Lung (tissue), 12 donors: Measurements from ENCODE around the gene SOCS7. TPM values are rescaled to one million over a fixed set of nuclear protein-coding genes. Genes with fewer than 3 reads are reported as not detected.
A peak's percentile ranks its signal among the peaks of the same experiment; 100 is the strongest.

Experiments used
- ATAC-seq: fragments of 200-7000 bp; cut with Tn5 transposase; one replicate; pipeline ENCODE4 v1.9.1; 2020; ENCODE audit warnings: moderate number of reproducible peaks; ENCODE audit not compliant: insufficient read depth, low FRiP score
- DNase-seq, 3 donors: peaks; one replicate each; pipeline ENCODE4 v3.0.0-alpha.2; 2013 to 2017
- H3K27ac ChIP-seq, 2 donors: one replicate each; pipeline ENCODE4 v1.5.1; 2013; ENCODE audit warnings: mild to moderate bottlenecking in 2 of 2, moderate library complexity in 2 of 2, control low read depth in 1 of 2, inconsistent platforms in 1 of 2, low read depth in 1 of 2, low read length in 1 of 2
- H3K27me3 ChIP-seq, 3 donors: one replicate each; pipeline ENCODE4 v1.5.1; 2013; ENCODE audit warnings: low read length in 2 of 3; ENCODE audit not compliant: control insufficient read depth in 3 of 3, insufficient read depth in 3 of 3
- H3K36me3 ChIP-seq, 4 donors: one replicate each; pipeline ENCODE4 v1.5.1; 2013; ENCODE audit warnings: low read length in 4 of 4, mild to moderate bottlenecking in 1 of 4, moderate library complexity in 1 of 4; ENCODE audit not compliant: control insufficient read depth in 4 of 4, insufficient read depth in 4 of 4
- H3K4me1 ChIP-seq, 5 donors: one replicate each; pipeline ENCODE4 v1.5.1; 2013; ENCODE audit warnings: low read length in 5 of 5, mild to moderate bottlenecking in 2 of 5, moderate library complexity in 1 of 5; ENCODE audit not compliant: control insufficient read depth in 5 of 5, insufficient read depth in 5 of 5
- H3K4me3 ChIP-seq: one replicate; pipeline ENCODE4 v1.5.1; 2013; ENCODE audit warnings: mild to moderate bottlenecking, control low read depth, moderate library complexity
- H3K9ac ChIP-seq, 2 donors: one replicate each; pipeline ENCODE4 v1.5.1; 2013; ENCODE audit warnings: low read length in 2 of 2, control low read depth in 1 of 2; ENCODE audit not compliant: insufficient read depth in 1 of 2
- H3K9me3 ChIP-seq, 4 donors: one replicate each; pipeline ENCODE4 v1.5.1; 2013; ENCODE audit warnings: low read length in 3 of 4, mild to moderate bottlenecking in 1 of 4, moderate library complexity in 1 of 4; ENCODE audit not compliant: control insufficient read depth in 4 of 4, insufficient read depth in 3 of 4
- CTCF ChIP-seq: IDR thresholded peaks from 2 replicates; pipeline ENCODE4 v1.5.1; 2012; ENCODE audit warnings: mild to moderate bottlenecking; ENCODE audit errors: control extremely low read depth, extremely low read depth
- WGBS, 2 donors: extraction: QIAGEN DNeasy Blood & Tissue Kit; methylation state at CpG; one replicate each; pipeline ENCODE4 v1.1.7; 2013; 5-methylcytosine and 5-hydroxymethylcytosine counted together
- polyA plus RNA-seq, 2 donors: library from polyadenylated mRNA; stranded (reverse); fragments of 200-250 nt; gene quantifications; one replicate each; pipeline ENCODE4 v1.2.1, GENCODE V29; 2013
- total RNA-seq, 2 donors: library from RNA; depleted of rRNA in 1 of 2; stranded (reverse); fragments of >200 nt in 1 of 2; gene quantifications; one replicate each; pipeline ENCODE4 v1.2.1, GENCODE V29; 2014 to 2021
- donor health status: control.
- donor health status: control.
- donor health status: Bipolar disorder and iron deficiency.
- donor health status: healthy.
- donor health status: DM: yes; HTN: yes; CAD: no.

Gene SOCS7
- total and polyA plus RNA-seq, 4 donors: 6.5 to 23.6 (median 10.2) TPM

DNA sequence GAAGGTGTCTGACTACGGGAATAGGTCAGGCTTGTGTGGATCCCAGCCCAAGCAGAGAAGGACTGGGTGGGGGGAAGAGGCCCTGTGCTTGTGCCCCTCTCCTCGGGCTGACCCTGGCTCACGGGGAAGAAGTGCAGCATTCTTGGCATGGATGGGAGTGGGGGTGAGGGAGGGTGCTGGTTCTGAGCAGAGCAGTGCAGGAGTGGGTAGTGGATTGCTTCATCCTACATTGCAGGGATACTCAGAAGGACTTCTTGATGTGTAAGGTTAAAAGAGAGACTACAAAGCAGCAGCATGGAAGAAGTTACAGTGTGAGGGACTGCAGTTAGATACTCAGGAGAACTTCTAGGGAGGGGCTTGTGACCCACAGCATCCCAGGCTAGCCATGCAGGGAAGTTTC, 78.7 kb downstream of the SOCS7 start:
- WGBS, 2 donors: 34% methylated on average over 3 of the region's 3 CpGs
- H3K9me3 ChIP-seq: no peaks in the 10 kb centered on the region
- no peaks in the 10 kb centered on the region for H3K36me3 ChIP-seq
- peaks cover 4 to 30% (median 10%) of the 10 kb centered on the region in 5 donors for H3K4me1 ChIP-seq
- TF ChIP-seq CTCF: no peak
- no peak overlapping the region for H3K9ac ChIP-seq
- H3K27ac ChIP-seq: peak overlapping the region; percentile 57 to 98
- DNase-seq (no peak), ATAC-seq (peak; percentile 3)
- H3K27me3 ChIP-seq: no peaks in the 10 kb centered on the region
- H3K4me3 ChIP-seq: no peak overlapping the region

DNA sequence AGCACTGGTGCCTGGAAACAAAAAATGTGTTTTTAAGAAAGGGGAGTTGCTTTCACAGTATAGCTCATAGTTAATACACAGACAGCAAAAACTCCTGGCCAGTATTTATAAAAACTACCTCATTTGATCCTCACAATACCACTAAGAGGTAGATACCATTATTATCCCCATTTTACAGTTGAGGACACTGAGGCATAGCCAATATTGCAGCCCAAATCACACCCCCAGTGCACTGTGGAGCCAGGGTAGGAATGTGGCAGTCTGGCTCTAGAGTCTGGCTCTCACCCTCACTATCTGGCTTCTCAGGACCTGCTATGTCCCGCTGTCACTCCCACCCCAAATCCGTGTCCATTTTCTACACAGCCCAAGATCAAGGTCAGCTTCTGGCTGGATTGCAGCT, 79.2 kb downstream of the SOCS7 start:
- Histone ChIP-seq H3K9me3 (no peaks in the 10 kb centered on the region), H3K9ac (no peak overlapping the region), H3K4me1 (peaks cover 4 to 30% (median 10%) of the 10 kb centered on the region in 5 donors), H3K27me3 (no peaks in the 10 kb centered on the region), H3K36me3 (no peaks in the 10 kb centered on the region), H3K27ac (no peak overlapping the region), H3K4me3 (no peak overlapping the region)
- TF ChIP-seq CTCF: no peak
- WGBS, 2 donors: 88 to 98% methylated on average over 2 of the region's 2 CpGs
- ATAC-seq: no peak
- no peak for DNase-seq

DNA sequence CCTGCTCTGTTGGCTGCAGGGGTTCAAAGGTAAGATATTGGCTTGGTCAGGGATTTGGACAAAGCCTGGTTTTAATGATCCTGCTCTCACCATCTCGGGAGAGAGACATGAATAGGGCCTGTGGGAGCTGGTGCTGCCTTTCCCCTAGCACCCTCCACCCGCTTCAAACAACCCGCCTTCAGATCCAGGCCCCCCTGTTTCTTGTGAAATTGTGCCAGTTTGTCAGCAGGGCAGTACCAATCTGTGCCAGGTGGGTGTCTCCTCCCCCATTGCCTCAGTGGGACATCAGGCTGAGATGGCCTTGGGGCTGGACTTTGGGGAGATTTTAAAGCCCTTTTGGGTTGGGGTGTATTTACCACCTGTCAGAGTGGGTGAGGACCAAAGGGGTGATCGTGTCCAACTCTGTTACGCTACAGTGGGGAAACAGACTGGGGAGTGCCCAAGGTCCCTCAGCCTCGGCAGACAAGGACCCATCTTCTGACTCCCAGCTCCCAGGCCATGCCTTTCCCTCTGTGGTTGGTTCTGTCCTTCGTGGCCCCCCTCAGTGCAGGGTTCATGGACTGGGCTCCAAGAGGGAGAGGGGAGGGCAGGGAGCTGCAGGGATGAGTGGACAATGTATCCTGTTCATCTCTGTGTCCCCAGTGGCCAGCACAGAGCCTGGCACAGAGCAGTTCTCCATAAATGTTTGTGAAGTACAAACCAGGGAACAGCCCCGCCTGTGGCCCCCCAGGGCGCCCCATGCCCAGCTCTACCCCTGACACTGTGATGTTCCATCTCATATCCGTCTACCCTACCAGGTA, 79.9 kb downstream of the SOCS7 start:
- no peak for DNase-seq
- Histone ChIP-seq H3K36me3 (no peaks in the 10 kb centered on the region), H3K4me3 (no peak overlapping the region), H3K27ac (no peak overlapping the region), H3K4me1 (peaks cover 4 to 30% (median 10%) of the 10 kb centered on the region in 5 donors), H3K9ac (no peak overlapping the region), H3K9me3 (no peaks in the 10 kb centered on the region), H3K27me3 (no peaks in the 10 kb centered on the region)
- no peak for TF ChIP-seq CTCF
- ATAC-seq: no peak
- 89 to 90% methylated on average over 10 of the region's 10 CpGs for WGBS, 2 donors
